ENCODE measurements around the gene SLC1A7. TPM values are rescaled to one million over a fixed set of nuclear protein-coding genes. Genes with fewer than 3 reads are reported as not detected.
A peak's percentile ranks its signal among the peaks of the same experiment; 100 is the strongest.

SLC1A7 gene
- total and polyA plus RNA-seq, 2 of the 13 experiments (the other 11 are each of a cell fraction or from before 2014, with no cell fraction given): 0.04 to 2.0 TPM

DNA sequence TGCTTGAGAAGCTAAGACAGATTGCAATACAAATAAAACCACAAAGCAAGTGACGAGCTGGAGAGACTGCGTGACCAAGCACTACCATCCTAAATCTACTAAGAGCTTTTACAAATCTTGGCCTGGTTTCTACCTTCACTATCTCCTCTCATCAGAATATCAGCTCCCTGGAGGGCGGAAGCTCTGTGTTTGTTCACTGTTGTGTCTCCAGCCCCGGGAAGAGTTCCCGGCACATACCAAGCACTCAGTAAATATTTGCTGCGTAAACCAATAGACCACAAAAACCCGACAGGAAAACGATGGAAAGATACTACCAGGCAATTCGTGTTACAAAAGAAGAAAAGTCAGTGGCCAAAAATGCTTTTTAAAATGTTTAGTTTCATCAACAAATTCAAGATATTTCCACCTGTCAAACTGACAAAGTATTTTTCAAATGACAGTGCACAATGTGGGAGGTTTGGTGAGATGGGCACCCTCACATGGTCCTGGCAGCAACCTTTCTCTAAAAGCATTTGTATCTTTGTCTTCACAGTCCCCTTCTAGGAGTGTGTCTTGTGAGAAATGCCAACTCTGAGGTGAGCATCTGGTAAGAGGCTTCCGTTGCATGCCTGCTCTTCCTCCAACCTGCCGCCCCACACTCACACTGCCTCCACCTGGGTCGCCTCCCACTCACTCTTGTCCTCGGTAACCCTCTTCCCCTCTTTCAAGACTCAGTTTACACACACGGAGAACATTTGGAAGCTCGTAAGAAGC lies 34.7 kb downstream of the SLC1A7 start (continued):
- TF ChIP-seq, protein P1, sequence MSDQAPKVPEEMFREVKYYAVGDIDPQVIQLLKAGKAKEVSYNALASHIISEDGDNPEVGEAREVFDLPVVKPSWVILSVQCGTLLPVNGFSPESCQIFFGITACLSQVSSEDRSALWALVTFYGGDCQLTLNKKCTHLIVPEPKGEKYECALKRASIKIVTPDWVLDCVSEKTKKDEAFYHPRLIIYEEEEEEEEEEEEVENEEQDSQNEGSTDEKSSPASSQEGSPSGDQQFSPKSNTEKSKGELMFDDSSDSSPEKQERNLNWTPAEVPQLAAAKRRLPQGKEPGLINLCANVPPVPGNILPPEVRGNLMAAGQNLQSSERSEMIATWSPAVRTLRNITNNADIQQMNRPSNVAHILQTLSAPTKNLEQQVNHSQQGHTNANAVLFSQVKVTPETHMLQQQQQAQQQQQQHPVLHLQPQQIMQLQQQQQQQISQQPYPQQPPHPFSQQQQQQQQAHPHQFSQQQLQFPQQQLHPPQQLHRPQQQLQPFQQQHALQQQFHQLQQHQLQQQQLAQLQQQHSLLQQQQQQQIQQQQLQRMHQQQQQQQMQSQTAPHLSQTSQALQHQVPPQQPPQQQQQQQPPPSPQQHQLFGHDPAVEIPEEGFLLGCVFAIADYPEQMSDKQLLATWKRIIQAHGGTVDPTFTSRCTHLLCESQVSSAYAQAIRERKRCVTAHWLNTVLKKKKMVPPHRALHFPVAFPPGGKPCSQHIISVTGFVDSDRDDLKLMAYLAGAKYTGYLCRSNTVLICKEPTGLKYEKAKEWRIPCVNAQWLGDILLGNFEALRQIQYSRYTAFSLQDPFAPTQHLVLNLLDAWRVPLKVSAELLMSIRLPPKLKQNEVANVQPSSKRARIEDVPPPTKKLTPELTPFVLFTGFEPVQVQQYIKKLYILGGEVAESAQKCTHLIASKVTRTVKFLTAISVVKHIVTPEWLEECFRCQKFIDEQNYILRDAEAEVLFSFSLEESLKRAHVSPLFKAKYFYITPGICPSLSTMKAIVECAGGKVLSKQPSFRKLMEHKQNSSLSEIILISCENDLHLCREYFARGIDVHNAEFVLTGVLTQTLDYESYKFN (CRISPR knock-in tag; conservative IDR thresholded peaks at IDR 0.05): peak; percentile 95
- TF ChIP-seq, protein P2, sequence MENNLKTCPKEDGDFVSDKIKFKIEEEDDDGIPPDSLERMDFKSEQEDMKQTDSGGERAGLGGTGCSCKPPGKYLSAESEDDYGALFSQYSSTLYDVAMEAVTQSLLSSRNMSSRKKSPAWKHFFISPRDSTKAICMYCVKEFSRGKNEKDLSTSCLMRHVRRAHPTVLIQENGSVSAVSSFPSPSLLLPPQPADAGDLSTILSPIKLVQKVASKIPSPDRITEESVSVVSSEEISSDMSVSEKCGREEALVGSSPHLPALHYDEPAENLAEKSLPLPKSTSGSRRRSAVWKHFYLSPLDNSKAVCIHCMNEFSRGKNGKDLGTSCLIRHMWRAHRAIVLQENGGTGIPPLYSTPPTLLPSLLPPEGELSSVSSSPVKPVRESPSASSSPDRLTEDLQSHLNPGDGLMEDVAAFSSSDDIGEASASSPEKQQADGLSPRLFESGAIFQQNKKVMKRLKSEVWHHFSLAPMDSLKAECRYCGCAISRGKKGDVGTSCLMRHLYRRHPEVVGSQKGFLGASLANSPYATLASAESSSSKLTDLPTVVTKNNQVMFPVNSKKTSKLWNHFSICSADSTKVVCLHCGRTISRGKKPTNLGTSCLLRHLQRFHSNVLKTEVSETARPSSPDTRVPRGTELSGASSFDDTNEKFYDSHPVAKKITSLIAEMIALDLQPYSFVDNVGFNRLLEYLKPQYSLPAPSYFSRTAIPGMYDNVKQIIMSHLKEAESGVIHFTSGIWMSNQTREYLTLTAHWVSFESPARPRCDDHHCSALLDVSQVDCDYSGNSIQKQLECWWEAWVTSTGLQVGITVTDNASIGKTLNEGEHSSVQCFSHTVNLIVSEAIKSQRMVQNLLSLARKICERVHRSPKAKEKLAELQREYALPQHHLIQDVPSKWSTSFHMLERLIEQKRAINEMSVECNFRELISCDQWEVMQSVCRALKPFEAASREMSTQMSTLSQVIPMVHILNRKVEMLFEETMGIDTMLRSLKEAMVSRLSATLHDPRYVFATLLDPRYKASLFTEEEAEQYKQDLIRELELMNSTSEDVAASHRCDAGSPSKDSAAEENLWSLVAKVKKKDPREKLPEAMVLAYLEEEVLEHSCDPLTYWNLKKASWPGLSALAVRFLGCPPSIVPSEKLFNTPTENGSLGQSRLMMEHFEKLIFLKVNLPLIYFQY (CRISPR knock-in tag; IDR thresholded peaks at IDR 0.05; ENCODE audit: borderline replicate concordance): peak; percentile 63; the same call in 1 of the 2 replicates
- TF ChIP-seq KDM2A (CRISPR knock-in tag; IDR thresholded peaks at IDR 0.05; ENCODE audit: borderline replicate concordance, low read depth) (peak; percentile 62), HMG20A (CRISPR knock-in tag; IDR thresholded peaks at IDR 0.05; ENCODE audit: borderline replicate concordance) (peak; percentile 94), RCOR2 (CRISPR knock-in tag; IDR thresholded peaks at IDR 0.05) (peak; percentile 92), ZNF546 (CRISPR knock-in tag; conservative IDR thresholded peaks at IDR 0.05) (no peak), NFE2L2 (IDR thresholded peaks at IDR 0.05; ENCODE audit: low read length) (no peak), ZNF674 (CRISPR knock-in tag; IDR thresholded peaks at IDR 0.05; ENCODE audit: low read depth) (no peak), ZIK1 (CRISPR knock-in tag; IDR thresholded peaks at IDR 0.05; ENCODE audit: borderline replicate concordance, low read depth) (no peak), ZNF343 (CRISPR knock-in tag; IDR thresholded peaks at IDR 0.05) (0 out of 2 replicates have a peak, but pooled peaks have one; percentile 61)
- TF ChIP-seq, protein P3, sequence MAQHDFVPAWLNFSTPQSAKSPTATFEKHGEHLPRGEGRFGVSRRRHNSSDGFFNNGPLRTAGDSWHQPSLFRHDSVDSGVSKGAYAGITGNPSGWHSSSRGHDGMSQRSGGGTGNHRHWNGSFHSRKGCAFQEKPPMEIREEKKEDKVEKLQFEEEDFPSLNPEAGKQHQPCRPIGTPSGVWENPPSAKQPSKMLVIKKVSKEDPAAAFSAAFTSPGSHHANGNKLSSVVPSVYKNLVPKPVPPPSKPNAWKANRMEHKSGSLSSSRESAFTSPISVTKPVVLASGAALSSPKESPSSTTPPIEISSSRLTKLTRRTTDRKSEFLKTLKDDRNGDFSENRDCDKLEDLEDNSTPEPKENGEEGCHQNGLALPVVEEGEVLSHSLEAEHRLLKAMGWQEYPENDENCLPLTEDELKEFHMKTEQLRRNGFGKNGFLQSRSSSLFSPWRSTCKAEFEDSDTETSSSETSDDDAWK (CRISPR knock-in tag; IDR thresholded peaks at IDR 0.05): no peak
- TF ChIP-seq, protein P4, sequence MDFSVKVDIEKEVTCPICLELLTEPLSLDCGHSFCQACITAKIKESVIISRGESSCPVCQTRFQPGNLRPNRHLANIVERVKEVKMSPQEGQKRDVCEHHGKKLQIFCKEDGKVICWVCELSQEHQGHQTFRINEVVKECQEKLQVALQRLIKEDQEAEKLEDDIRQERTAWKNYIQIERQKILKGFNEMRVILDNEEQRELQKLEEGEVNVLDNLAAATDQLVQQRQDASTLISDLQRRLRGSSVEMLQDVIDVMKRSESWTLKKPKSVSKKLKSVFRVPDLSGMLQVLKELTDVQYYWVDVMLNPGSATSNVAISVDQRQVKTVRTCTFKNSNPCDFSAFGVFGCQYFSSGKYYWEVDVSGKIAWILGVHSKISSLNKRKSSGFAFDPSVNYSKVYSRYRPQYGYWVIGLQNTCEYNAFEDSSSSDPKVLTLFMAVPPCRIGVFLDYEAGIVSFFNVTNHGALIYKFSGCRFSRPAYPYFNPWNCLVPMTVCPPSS (IDR thresholded peaks at IDR 0.05): no peak
- TF ChIP-seq, protein P5, sequence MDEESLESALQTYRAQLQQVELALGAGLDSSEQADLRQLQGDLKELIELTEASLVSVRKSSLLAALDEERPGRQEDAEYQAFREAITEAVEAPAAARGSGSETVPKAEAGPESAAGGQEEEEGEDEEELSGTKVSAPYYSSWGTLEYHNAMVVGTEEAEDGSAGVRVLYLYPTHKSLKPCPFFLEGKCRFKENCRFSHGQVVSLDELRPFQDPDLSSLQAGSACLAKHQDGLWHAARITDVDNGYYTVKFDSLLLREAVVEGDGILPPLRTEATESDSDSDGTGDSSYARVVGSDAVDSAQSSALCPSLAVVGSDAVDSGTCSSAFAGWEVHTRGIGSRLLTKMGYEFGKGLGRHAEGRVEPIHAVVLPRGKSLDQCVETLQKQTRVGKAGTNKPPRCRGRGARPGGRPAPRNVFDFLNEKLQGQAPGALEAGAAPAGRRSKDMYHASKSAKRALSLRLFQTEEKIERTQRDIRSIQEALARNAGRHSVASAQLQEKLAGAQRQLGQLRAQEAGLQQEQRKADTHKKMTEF (CRISPR knock-in tag; IDR thresholded peaks at IDR 0.05): peak; percentile 86
- TF ChIP-seq, protein P6, sequence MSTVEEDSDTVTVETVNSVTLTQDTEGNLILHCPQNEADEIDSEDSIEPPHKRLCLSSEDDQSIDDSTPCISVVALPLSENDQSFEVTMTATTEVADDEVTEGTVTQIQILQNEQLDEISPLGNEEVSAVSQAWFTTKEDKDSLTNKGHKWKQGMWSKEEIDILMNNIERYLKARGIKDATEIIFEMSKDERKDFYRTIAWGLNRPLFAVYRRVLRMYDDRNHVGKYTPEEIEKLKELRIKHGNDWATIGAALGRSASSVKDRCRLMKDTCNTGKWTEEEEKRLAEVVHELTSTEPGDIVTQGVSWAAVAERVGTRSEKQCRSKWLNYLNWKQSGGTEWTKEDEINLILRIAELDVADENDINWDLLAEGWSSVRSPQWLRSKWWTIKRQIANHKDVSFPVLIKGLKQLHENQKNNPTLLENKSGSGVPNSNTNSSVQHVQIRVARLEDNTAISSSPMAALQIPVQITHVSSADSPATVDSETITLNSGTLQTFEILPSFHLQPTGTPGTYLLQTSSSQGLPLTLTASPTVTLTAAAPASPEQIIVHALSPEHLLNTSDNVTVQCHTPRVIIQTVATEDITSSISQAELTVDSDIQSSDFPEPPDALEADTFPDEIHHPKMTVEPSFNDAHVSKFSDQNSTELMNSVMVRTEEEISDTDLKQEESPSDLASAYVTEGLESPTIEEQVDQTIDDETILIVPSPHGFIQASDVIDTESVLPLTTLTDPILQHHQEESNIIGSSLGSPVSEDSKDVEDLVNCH (CRISPR knock-in tag; IDR thresholded peaks at IDR 0.05): no peak

Measured in HepG2 (cell line).